DOHH2 (cell line): ENCODE measurements around the gene SNAPC5.

Experiments used
- EZH2phosphoT487 ChIP-seq: fragments of 200-600 bp; sonication (generic); IDR thresholded peaks from 2 replicates; pipeline ENCODE4 v1.6.1; 2017; ENCODE audit warnings: borderline replicate concordance, mild to moderate bottlenecking, antibody characterized with exemption, low read length, moderate library complexity, mixed read lengths
- TF ChIP-seq, protein P1 (sequence below): fragments of 200-600 bp; sonication (generic); IDR thresholded peaks from one replicate; pipeline ENCODE4 v1.5.1; 2014; ENCODE audit warnings: antibody characterized with exemption, mild to moderate bottlenecking, low read depth, low read length; ENCODE audit not compliant: poor library complexity, severe bottlenecking

DNA sequence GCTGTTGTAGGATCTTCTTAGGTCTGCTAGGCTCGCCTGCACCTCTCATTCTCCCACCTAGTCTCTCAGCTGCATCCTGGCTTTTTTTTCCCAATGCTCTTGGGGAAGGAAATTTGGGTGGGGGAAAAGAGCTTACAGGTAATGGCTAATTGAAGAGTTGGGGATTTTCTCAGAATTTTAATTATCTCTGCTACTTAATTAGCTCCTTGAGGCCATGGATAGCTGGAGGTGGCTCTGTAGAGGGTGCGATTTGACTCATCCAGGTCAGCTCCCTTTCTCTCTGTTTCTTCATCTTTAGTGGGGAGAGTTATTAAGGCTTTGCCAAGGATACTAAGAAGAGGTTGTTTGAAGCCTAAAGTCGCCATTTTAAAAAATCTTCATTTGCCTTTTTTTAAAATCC, 22.6 kb downstream of the SNAPC5 start:
- TF ChIP-seq, protein P1, sequence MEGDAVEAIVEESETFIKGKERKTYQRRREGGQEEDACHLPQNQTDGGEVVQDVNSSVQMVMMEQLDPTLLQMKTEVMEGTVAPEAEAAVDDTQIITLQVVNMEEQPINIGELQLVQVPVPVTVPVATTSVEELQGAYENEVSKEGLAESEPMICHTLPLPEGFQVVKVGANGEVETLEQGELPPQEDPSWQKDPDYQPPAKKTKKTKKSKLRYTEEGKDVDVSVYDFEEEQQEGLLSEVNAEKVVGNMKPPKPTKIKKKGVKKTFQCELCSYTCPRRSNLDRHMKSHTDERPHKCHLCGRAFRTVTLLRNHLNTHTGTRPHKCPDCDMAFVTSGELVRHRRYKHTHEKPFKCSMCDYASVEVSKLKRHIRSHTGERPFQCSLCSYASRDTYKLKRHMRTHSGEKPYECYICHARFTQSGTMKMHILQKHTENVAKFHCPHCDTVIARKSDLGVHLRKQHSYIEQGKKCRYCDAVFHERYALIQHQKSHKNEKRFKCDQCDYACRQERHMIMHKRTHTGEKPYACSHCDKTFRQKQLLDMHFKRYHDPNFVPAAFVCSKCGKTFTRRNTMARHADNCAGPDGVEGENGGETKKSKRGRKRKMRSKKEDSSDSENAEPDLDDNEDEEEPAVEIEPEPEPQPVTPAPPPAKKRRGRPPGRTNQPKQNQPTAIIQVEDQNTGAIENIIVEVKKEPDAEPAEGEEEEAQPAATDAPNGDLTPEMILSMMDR: no peak
- no peak for TF ChIP-seq EZH2phosphoT487
